ENCODE results near the gene EBF3.

DNA sequence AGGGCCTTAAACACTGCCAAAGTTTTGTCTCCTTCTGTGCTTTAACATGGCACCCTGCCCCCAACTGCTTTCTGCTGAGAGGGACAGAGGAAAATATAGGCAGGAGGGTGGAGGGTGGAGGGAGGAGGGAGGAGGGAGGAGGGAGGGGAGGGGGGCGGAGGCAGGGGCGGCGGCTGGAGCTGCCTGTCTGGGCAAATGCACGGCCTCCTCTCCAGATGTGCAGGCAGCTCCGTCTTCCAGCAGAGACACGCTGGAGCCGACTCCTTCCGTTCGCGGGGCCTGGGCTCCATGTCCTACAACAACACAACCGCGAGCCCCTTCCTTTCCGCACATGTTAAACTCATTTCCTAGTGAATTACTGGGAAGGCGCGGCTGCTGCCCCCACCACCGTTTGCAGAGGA lies 14.2 kb downstream of the EBF3 start:
- TF ChIP-seq CTCF (IDR thresholded peaks at IDR 0.05) (no peak), POLR2A (IDR thresholded peaks at IDR 0.05) (no peak)
